Left ventricle myocardium inferior (tissue), 1 donor: ENCODE results near the gene CSKMT. TPM values are rescaled to one million over a fixed set of nuclear protein-coding genes. Genes with fewer than 3 reads are reported as not detected.
"Not testable (repeated sequence)": the region's sequence is repeated elsewhere in the genome, so short reads cannot be mapped to it uniquely, and the experiment has no call there.

ENCODE experiments used
- DNase-seq: peaks from one replicate; pipeline ENCODE4 v3.0.0-alpha.2; 2020
- H3K27ac ChIP-seq: fragments of 200-600 bp; replicated peaks from 2 replicates; pipeline ENCODE4 v1.8.0; 2021
- H3K27me3 ChIP-seq: fragments of 200-600 bp; 2 replicates; pipeline ENCODE4 v1.8.0; 2021; ENCODE audit warnings: low read depth
- H3K36me3 ChIP-seq: fragments of 200-600 bp; 2 replicates; pipeline ENCODE4 v1.8.0; 2021
- H3K4me1 ChIP-seq: fragments of 200-600 bp; 2 replicates; pipeline ENCODE4 v1.8.0; 2021
- H3K4me3 ChIP-seq: fragments of 200-600 bp; 2 replicates; pipeline ENCODE4 v1.8.0; 2021; ENCODE audit warnings: mild to moderate bottlenecking, moderate library complexity
- H3K9me3 ChIP-seq: fragments of 200-600 bp; replicated peaks from 2 replicates; pipeline ENCODE4 v1.8.0; 2021
- intact Hi-C: fragments of 100-400 bp; cut with micrococcal nuclease; formaldehyde crosslinking; loops from one replicate; pipeline ENCODE4 v1.11.0; 2022
- total RNA-seq: library from RNA; stranded (reverse); fragmentation: NEBNext Ultra II Directional; extraction: Animal tissue kit (Norgen Biotek cat#: 25700); gene quantifications from one replicate; pipeline ENCODE4 v1.2.1, GENCODE V29; 2021
- TF ChIP-seq, protein P1 (sequence below): fragments of 200-600 bp; IDR thresholded peaks from 2 replicates; pipeline ENCODE4 v1.8.0; 2021; ENCODE audit warnings: antibody characterized with exemption, mild to moderate bottlenecking, borderline replicate concordance
- donor health status: DM: no; HTN: yes; CAD: no; lungs with severe emphysema.

The CSKMT gene
- total RNA-seq, 1 donor from 2014 or later = 5.0 TPM

DNA sequence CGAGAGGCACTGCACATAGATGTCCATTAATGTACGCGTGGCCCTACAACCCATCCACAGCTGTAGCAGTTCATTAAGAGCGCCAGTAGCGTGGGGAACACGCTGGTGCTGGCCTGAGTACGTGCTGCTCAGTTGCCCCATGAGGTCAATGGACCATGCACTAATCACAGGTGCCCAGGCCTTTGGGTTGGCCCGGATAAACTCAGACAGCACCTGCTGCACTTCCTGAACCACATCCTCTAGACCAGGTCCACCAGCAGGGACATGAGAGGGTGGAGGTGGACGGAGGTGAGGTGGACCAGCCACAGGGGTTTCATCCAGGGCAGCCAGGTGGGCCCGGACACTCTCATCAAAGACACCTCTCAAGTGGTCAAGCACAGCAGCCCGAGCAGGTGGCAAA lies 15.6 kb upstream of the CSKMT start:
- H3K4me1 ChIP-seq = peaks cover 51% of the 10 kb centered on the region
- H3K27ac ChIP-seq = no peak overlapping the region
- H3K9me3 ChIP-seq = no peaks in the 10 kb centered on the region
- no peak overlapping the region for H3K4me3 ChIP-seq
- peaks cover 29% of the 10 kb centered on the region for H3K36me3 ChIP-seq
- TF ChIP-seq, protein P1, sequence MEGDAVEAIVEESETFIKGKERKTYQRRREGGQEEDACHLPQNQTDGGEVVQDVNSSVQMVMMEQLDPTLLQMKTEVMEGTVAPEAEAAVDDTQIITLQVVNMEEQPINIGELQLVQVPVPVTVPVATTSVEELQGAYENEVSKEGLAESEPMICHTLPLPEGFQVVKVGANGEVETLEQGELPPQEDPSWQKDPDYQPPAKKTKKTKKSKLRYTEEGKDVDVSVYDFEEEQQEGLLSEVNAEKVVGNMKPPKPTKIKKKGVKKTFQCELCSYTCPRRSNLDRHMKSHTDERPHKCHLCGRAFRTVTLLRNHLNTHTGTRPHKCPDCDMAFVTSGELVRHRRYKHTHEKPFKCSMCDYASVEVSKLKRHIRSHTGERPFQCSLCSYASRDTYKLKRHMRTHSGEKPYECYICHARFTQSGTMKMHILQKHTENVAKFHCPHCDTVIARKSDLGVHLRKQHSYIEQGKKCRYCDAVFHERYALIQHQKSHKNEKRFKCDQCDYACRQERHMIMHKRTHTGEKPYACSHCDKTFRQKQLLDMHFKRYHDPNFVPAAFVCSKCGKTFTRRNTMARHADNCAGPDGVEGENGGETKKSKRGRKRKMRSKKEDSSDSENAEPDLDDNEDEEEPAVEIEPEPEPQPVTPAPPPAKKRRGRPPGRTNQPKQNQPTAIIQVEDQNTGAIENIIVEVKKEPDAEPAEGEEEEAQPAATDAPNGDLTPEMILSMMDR = no peak
- no peak for DNase-seq
- no peaks in the 10 kb centered on the region for H3K27me3 ChIP-seq
- intact Hi-C loops = no loop called here

DNA sequence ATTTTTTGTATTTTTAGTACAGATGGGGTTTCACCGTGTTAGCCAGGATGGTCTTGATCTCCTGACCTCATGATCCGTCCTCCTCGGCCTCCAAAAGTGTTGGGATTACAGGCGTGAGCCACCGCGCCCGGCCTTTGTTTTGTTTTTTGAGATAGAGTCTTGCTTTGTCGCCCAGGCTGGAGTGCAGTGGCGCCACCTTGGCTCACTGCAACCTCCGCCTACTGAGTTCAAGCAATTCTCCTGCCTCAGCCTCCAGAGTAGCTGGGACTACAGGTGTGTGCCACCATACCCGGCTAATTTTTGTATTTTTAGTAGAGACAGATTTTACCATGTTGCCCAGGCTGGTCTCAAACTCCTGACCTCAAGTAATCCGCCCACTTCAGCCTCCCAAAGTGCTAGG lies 14.8 kb upstream of the CSKMT start:
- DNase-seq, H3K9me3 ChIP-seq, H3K27me3 ChIP-seq, H3K4me3 ChIP-seq, intact Hi-C loops, H3K27ac ChIP-seq: not testable (repeated sequence)
- Histone ChIP-seq H3K36me3 (peaks cover 27% of the 10 kb centered on the region), H3K4me1 (peaks cover 43% of the 10 kb centered on the region)

DNA sequence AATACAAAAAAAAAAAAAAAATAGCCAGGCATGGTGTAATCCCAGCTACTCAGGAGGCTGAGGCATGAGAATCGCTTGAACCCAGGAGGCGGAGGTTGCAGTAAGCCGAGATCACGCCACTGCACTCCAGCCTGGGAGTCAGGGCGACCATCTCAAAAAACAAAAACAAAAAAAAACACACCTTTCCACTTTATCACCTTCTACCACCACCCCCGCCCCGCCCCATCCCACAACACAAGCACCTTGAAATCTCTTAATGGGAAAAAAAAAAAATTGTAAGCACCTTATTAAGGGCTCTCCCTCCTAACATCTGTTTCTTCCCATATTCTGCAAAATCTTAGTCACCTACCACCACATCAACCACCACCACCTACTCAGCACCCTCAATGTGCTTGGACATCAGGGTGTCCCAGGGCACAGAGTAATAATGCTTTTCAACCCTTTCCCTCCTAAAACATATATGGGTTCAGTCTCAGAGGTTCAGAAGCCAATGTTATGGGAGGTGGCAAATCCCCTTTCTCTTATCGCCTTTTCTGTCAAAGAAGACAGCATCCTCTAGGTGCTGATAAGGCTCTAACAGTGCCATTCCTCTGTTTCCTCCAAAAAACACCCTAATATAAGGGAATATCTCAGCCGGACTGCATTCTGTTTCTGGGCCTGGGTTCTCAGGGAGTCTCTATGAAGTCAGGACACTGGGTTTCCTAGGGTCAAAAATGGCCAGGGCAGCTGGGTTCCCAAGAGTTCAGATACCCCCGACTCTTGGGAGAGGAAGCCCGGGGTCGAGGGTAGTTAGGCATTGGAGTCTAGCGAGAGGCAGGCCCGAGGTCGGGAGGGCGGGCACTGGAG lies 12.7 kb upstream of the CSKMT start:
- H3K4me1 ChIP-seq = peaks cover 24% of the 10 kb centered on the region
- H3K9me3 ChIP-seq = no peaks in the 10 kb centered on the region
- H3K27ac ChIP-seq = peak overlapping the region; percentile 92
- intact Hi-C loops = no loop called here
- peaks cover 25% of the 10 kb centered on the region for H3K36me3 ChIP-seq
- H3K27me3 ChIP-seq = no peaks in the 10 kb centered on the region
- H3K4me3 ChIP-seq = peak overlapping the region; percentile 86
- TF ChIP-seq, protein P1 = no peak
- DNase-seq = no peak

- Histone ChIP-seq H3K36me3 (peaks cover 6% of the 10 kb centered on the region), H3K9me3 (no peaks in the 10 kb centered on the region), H3K27ac (no peak overlapping the region), H3K4me1 (peaks cover 21% of the 10 kb centered on the region), H3K4me3 (no peak overlapping the region), H3K27me3 (no peaks in the 10 kb centered on the region)
- DNase-seq = no peak
- TF ChIP-seq, protein P1 = no peak
- intact Hi-C loops = no loop called here
Measured at GRCh38 chr11:62654297-62654696, 10.8 kb upstream of the CSKMT start.

DNA sequence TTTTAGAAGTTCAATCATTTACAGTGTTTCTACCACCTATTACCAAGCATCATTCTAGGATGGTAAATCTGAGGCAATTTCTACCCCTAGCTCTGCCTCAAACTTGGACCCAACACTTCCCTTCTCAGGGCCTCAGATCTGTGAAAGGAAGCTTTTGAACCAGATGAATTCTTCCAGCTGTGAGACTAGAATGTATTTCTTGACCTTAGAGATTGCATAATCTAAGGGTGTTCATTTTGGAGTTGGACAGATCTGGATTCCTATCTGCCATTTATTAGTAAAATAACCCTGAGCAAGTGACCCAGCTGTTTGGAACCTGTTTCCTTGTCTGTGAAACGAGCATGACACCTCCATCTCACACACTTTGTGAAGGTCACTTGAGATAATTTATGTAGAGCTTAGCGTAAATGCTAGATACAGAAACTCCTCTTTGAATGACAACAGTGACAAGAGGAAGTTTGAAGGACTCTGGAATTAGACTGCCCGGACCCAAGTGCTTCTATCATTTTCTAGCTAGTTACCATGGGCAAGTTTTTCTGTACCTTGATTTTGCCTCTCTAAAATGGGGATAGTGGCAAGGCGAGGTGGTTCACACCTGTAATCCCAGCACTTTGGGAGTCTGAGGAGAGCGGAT lies 8.2 kb upstream of the CSKMT start:
- intact Hi-C loops = no loop called here
- Histone ChIP-seq H3K4me1 (peaks cover 12% of the 10 kb centered on the region), H3K9me3 (no peaks in the 10 kb centered on the region), H3K27ac (no peak overlapping the region), H3K36me3 (peaks cover 1% of the 10 kb centered on the region), H3K4me3 (no peak overlapping the region), H3K27me3 (no peaks in the 10 kb centered on the region)
- TF ChIP-seq, protein P1 = no peak
- no peak for DNase-seq
